ENCODE results near the gene ASCC1. TPM values are rescaled to one million over a fixed set of nuclear protein-coding genes. Genes with fewer than 3 reads are reported as not detected.

ASCC1 gene
- total and polyA plus RNA-seq, 2 donors (not counting 3 experiments of a cell fraction or from before 2014, with no cell fraction given) = 16.0 to 24.9 TPM

GRCh38 chr10:72254813-72255568 is 38.9 kb upstream of the ASCC1 start:
- Histone ChIP-seq H3K27me3 (ENCODE audit: control insufficient read depth in 2 of 2, insufficient read depth in 2 of 2, low read length in 2 of 2) (no peaks in the 10 kb centered on the region), H3K4me1 (ENCODE audit: control insufficient read depth, extremely low read depth, insufficient read depth, low read length) (peaks cover 13% of the 10 kb centered on the region), H3K9ac (replicated peaks; ENCODE audit: extremely low read depth, insufficient read depth, low read length) (peak overlapping the region; percentile 32), H3K36me3 (ENCODE audit: control insufficient read depth in 2 of 2, extremely low read depth in 1 of 2, insufficient read depth in 2 of 2, low read length in 2 of 2) (no peaks in the 10 kb centered on the region), H4K20me1 (replicated peaks; ENCODE audit: control insufficient read depth, extremely low read depth, insufficient read depth, low read length) (no peaks in the 10 kb centered on the region), H2AFZ (ENCODE audit: low read depth, low read length) (peak overlapping the region; percentile 97), H3K27ac (ENCODE audit: insufficient read depth, low read depth, low read length) (peak overlapping the region; percentile 42), H3K4me3 (replicated peaks in 1 of 3; ENCODE audit: insufficient read depth in 1 of 3, low read depth in 1 of 3, low read length in 3 of 3) (no peak overlapping the region), H3K4me2 (ENCODE audit: insufficient read depth, low read length) (peak overlapping the region; percentile 43), H3K9me3 (replicated peaks; ENCODE audit: control insufficient read depth, insufficient read depth, low read length) (no peaks in the 10 kb centered on the region), H3K79me2 (ENCODE audit: control insufficient read depth, insufficient read depth, low read length) (no peaks in the 10 kb centered on the region), H3K9me1 (replicated peaks; ENCODE audit: control insufficient read depth, extremely low read depth, insufficient read depth, low read length) (no peaks in the 10 kb centered on the region)
- DNase-seq (ENCODE audit: low read depth, low spot score) (peak; percentile 52), FAIRE-seq (peak; percentile 86)
- TF ChIP-seq MAX (IDR thresholded peaks at IDR 0.05; ENCODE audit: insufficient read depth, insufficient read length) = no peak
- TF ChIP-seq FOS (IDR thresholded peaks at IDR 0.05; ENCODE audit: borderline replicate concordance, insufficient read depth, low read length) = no peak
- TF ChIP-seq POLR2AphosphoS5 (IDR thresholded peaks at IDR 0.05; ENCODE audit: insufficient read depth, low read depth, low read length) = peak; percentile 46
- peak; percentile 51 for TF ChIP-seq POLR2A (IDR thresholded peaks at IDR 0.05; ENCODE audit: low read depth, low read length)
- dilution Hi-C loops (cut with MboI; ENCODE audit: extremely low pct_ligation_motif_present, low sequenced_read_pairs) (no loop called here), intact Hi-C loops (cut with micrococcal nuclease) (no loop called here)
- ChIA-PET POLR2A (interaction anchor here (0.6 to 1.3 kb wide), 4 partner anchors 14 to 196 kb away, joined by 3 to 7 read pairs (median 4); partner anchors contain the start of gene DDIT4), CTCF (interaction anchor here (0.8 to 2.7 kb wide), 12 partner anchors 9 to 277 kb away, joined by 3 to 13 read pairs (median 4); partner anchors contain the start of gene DDIT4)
- no TSS peak for BruUV-seq (replicated peaks)

- Histone ChIP-seq H3K27me3 (ENCODE audit: control insufficient read depth in 2 of 2, insufficient read depth in 2 of 2, low read length in 2 of 2) (no peaks in the 10 kb centered on the region), H3K36me3 (ENCODE audit: control insufficient read depth in 2 of 2, extremely low read depth in 1 of 2, insufficient read depth in 2 of 2, low read length in 2 of 2) (no peaks in the 10 kb centered on the region), H2AFZ (ENCODE audit: low read depth, low read length) (no peak overlapping the region), H3K9me3 (replicated peaks; ENCODE audit: control insufficient read depth, insufficient read depth, low read length) (no peaks in the 10 kb centered on the region), H4K20me1 (replicated peaks; ENCODE audit: control insufficient read depth, extremely low read depth, insufficient read depth, low read length) (no peaks in the 10 kb centered on the region), H3K4me3 (replicated peaks in 1 of 3; ENCODE audit: insufficient read depth in 1 of 3, low read depth in 1 of 3, low read length in 3 of 3) (no peak overlapping the region), H3K9ac (replicated peaks; ENCODE audit: extremely low read depth, insufficient read depth, low read length) (no peak overlapping the region), H3K79me2 (ENCODE audit: control insufficient read depth, insufficient read depth, low read length) (no peaks in the 10 kb centered on the region), H3K4me2 (ENCODE audit: insufficient read depth, low read length) (no peak overlapping the region), H3K4me1 (ENCODE audit: control insufficient read depth, extremely low read depth, insufficient read depth, low read length) (peaks cover 20% of the 10 kb centered on the region), H3K27ac (ENCODE audit: insufficient read depth, low read depth, low read length) (no peak overlapping the region), H3K9me1 (replicated peaks; ENCODE audit: control insufficient read depth, extremely low read depth, insufficient read depth, low read length) (no peaks in the 10 kb centered on the region)
- BruUV-seq (replicated peaks) = no TSS peak
- CTCF ChIA-PET = interaction anchor here (1.2 to 2.7 kb wide), 4 partner anchors 11 to 78 kb away, joined by 3 to 13 read pairs (median 5); no protein-coding TSS in a partner anchor
- intact Hi-C loops (cut with micrococcal nuclease) = no loop called here
- FAIRE-seq (no peak), DNase-seq (ENCODE audit: low read depth, low spot score) (no peak)
- TF ChIP-seq FOS (IDR thresholded peaks at IDR 0.05; ENCODE audit: borderline replicate concordance, insufficient read depth, low read length) = no peak
- no peak for TF ChIP-seq POLR2AphosphoS5 (IDR thresholded peaks at IDR 0.05; ENCODE audit: insufficient read depth, low read depth, low read length)
- no peak for TF ChIP-seq POLR2A (IDR thresholded peaks at IDR 0.05; ENCODE audit: low read depth, low read length)
- no peak for TF ChIP-seq CTCF (IDR thresholded peaks at IDR 0.05; ENCODE audit: extremely low read depth in 1 of 2, insufficient read depth in 1 of 2, low read depth in 1 of 2, low read length in 2 of 2)
- no peak for TF ChIP-seq MAX (IDR thresholded peaks at IDR 0.05; ENCODE audit: insufficient read depth, insufficient read length)
- no peak for TF ChIP-seq MYC (IDR thresholded peaks at IDR 0.05; ENCODE audit: low read depth, low read length)
- no peak for TF ChIP-seq JUN (IDR thresholded peaks at IDR 0.05; ENCODE audit: borderline replicate concordance, insufficient read depth, insufficient read length, low read depth)
- TF ChIP-seq GATA2 (IDR thresholded peaks at IDR 0.05; ENCODE audit: insufficient read depth, insufficient read length, low read depth, low read length) = no peak
- TF ChIP-seq EZH2 (IDR thresholded peaks at IDR 0.05; ENCODE audit: borderline replicate concordance, low read depth, low read length, severe bottlenecking) = no peak
- dilution Hi-C loops (cut with MboI; ENCODE audit: extremely low pct_ligation_motif_present, low sequenced_read_pairs) = no loop called here
- POLR2A ChIA-PET = interaction anchor here (0.5 to 1.3 kb wide), 2 partner anchors 20 to 34 kb away, joined by 3 to 6 read pairs; partner anchors contain the start of gene DDIT4
These were observed 37.5 kb upstream of the ASCC1 start for GRCh38 chr10:72253578-72253977.
